Measurements from ENCODE around the gene GAB2. TPM values are rescaled to one million over a fixed set of nuclear protein-coding genes. Genes with fewer than 3 reads are reported as not detected.

Gene GAB2
- total and polyA plus RNA-seq, 2 of the 13 experiments (the other 11 are each of a cell fraction or from before 2014, with no cell fraction given): 4.1 to 8.6 TPM

DNA sequence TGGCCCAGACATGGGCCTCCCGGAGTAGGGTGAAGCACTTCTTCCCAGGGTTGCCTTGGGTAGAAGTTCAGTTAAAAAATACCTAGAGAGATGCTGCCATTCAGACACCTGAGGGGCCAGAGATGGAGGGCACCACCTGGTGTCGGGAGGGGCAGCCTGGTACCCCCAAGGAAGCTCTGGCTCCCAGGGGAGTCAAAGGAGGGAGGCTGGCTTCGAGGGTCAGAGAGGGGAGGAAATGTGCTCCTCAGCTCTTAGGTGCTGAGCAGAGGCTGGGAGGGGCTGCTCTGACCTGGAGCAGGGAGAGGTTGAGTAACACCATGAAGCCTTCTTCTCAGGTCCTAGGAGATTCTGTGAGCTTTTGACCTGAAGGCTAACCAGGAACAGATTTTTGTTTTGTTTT lies 227.8 kb downstream of the GAB2 start (continued):
- TF ChIP-seq THYN1 (CRISPR knock-in tag; IDR thresholded peaks at IDR 0.05; ENCODE audit: borderline replicate concordance, low read depth): no peak
- TF ChIP-seq SOX6 (IDR thresholded peaks at IDR 0.05): no peak
- TF ChIP-seq SOX6 (CRISPR knock-in tag; IDR thresholded peaks at IDR 0.05): no peak
- TF ChIP-seq, protein P1, sequence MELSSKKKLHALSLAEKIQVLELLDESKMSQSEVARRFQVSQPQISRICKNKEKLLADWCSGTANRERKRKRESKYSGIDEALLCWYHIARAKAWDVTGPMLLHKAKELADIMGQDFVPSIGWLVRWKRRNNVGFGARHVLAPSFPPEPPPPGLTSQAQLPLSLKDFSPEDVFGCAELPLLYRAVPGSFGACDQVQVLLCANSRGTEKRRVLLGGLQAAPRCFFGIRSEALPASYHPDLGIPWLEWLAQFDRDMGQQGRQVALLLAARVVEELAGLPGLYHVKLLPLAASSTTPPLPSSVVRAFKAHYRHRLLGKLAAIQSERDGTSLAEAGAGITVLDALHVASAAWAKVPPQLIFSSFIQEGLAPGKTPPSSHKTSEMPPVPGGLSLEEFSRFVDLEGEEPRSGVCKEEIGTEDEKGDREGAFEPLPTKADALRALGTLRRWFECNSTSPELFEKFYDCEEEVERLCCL (CRISPR knock-in tag; IDR thresholded peaks at IDR 0.05; ENCODE audit: borderline replicate concordance): no peak
- no peak for TF ChIP-seq ZNF260 (CRISPR knock-in tag; IDR thresholded peaks at IDR 0.05; ENCODE audit: borderline replicate concordance, low read depth)
- no peak; the same call in 1 of the 2 replicates for TF ChIP-seq ZSCAN9 (CRISPR knock-in tag; IDR thresholded peaks at IDR 0.05; ENCODE audit: borderline replicate concordance)
- TF ChIP-seq ZFP37 (CRISPR knock-in tag; IDR thresholded peaks at IDR 0.05; ENCODE audit: borderline replicate concordance): no peak
- no peak for TF ChIP-seq ZNF572 (CRISPR knock-in tag; IDR thresholded peaks at IDR 0.05)
- no peak for TF ChIP-seq ZNF121 (CRISPR knock-in tag; IDR thresholded peaks at IDR 0.05)
- TF ChIP-seq, protein P2, sequence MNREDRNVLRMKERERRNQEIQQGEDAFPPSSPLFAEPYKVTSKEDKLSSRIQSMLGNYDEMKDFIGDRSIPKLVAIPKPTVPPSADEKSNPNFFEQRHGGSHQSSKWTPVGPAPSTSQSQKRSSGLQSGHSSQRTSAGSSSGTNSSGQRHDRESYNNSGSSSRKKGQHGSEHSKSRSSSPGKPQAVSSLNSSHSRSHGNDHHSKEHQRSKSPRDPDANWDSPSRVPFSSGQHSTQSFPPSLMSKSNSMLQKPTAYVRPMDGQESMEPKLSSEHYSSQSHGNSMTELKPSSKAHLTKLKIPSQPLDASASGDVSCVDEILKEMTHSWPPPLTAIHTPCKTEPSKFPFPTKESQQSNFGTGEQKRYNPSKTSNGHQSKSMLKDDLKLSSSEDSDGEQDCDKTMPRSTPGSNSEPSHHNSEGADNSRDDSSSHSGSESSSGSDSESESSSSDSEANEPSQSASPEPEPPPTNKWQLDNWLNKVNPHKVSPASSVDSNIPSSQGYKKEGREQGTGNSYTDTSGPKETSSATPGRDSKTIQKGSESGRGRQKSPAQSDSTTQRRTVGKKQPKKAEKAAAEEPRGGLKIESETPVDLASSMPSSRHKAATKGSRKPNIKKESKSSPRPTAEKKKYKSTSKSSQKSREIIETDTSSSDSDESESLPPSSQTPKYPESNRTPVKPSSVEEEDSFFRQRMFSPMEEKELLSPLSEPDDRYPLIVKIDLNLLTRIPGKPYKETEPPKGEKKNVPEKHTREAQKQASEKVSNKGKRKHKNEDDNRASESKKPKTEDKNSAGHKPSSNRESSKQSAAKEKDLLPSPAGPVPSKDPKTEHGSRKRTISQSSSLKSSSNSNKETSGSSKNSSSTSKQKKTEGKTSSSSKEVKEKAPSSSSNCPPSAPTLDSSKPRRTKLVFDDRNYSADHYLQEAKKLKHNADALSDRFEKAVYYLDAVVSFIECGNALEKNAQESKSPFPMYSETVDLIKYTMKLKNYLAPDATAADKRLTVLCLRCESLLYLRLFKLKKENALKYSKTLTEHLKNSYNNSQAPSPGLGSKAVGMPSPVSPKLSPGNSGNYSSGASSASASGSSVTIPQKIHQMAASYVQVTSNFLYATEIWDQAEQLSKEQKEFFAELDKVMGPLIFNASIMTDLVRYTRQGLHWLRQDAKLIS (CRISPR knock-in tag; IDR thresholded peaks at IDR 0.05): no peak
- TF ChIP-seq ATF7 (IDR thresholded peaks at IDR 0.05): no peak
- TF ChIP-seq ATF7 (CRISPR knock-in tag; IDR thresholded peaks at IDR 0.05): no peak
- TF ChIP-seq, protein P3, sequence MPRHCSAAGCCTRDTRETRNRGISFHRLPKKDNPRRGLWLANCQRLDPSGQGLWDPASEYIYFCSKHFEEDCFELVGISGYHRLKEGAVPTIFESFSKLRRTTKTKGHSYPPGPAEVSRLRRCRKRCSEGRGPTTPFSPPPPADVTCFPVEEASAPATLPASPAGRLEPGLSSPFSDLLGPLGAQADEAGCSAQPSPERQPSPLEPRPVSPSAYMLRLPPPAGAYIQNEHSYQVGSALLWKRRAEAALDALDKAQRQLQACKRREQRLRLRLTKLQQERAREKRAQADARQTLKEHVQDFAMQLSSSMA (CRISPR knock-in tag; IDR thresholded peaks at IDR 0.05): no peak
- no peak for TF ChIP-seq RORA (CRISPR knock-in tag; IDR thresholded peaks at IDR 0.05)
- 0 out of 2 replicates have a peak, but pooled peaks have one; percentile 32 for TF ChIP-seq ZSCAN29 (CRISPR knock-in tag; conservative IDR thresholded peaks at IDR 0.05)
- TF ChIP-seq, protein P4, sequence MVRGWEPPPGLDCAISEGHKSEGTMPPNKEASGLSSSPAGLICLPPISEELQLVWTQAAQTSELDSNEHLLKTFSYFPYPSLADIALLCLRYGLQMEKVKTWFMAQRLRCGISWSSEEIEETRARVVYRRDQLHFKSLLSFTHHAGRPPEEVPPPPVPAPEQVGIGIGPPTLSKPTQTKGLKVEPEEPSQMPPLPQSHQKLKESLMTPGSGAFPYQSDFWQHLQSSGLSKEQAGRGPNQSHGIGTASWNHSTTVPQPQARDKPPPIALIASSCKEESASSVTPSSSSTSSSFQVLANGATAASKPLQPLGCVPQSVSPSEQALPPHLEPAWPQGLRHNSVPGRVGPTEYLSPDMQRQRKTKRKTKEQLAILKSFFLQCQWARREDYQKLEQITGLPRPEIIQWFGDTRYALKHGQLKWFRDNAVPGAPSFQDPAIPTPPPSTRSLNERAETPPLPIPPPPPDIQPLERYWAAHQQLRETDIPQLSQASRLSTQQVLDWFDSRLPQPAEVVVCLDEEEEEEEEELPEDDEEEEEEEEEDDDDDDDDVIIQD (CRISPR knock-in tag; IDR thresholded peaks at IDR 0.05; ENCODE audit: low read depth): no peak
- no peak for TF ChIP-seq ATF2 (CRISPR knock-in tag; IDR thresholded peaks at IDR 0.05)
- no peak for TF ChIP-seq RFX1 (IDR thresholded peaks at IDR 0.05)
- TF ChIP-seq GPBP1L1 (CRISPR knock-in tag; IDR thresholded peaks at IDR 0.05): no peak
- TF ChIP-seq ZNF607 (CRISPR knock-in tag; IDR thresholded peaks at IDR 0.05; ENCODE audit: borderline replicate concordance): no peak
